H1 (cell line): ENCODE results near the gene OSBPL5. TPM values are rescaled to one million over a fixed set of nuclear protein-coding genes. Genes with fewer than 3 reads are reported as not detected.

ENCODE experiments used
- CTCF ChIA-PET: fragments of 300-600 bp; sonication (Branson Sonifier 250); formaldehyde crosslinking; loops from one replicate; lab custom pipeline; 2021; ENCODE audit not compliant: partially characterized antibody; lab: Charles Lee
- POLR2A ChIA-PET: fragments of 300-600 bp; sonication (Branson Sonifier 250); formaldehyde crosslinking; loops from one replicate; lab custom pipeline; 2021; ENCODE audit warnings: inconsistent platforms; ENCODE audit not compliant: partially characterized antibody; lab: Charles Lee
- DNase-seq, 2 experiments: peaks; one replicate each; pipeline versions ENCODE4 v3.0.0 to v3.0.0-alpha.2; 2010 to 2022; ENCODE audit warnings: low spot score in 2 of 2, low read depth in 1 of 2, mixed read lengths in 1 of 2
- FAIRE-seq: peaks from 2 replicates; lab custom pipeline; 2011; peaks lifted over from hg19 to GRCh38; lab: Jason Lieb, UNC
- H2AFZ ChIP-seq: 2 replicates; pipeline ENCODE4 v1.8.1; 2012; ENCODE audit warnings: low read length, inconsistent platforms
- H2AK5ac ChIP-seq: 2 replicates; pipeline ENCODE4 v1.6.1; 2013; ENCODE audit warnings: low read depth, low read length
- H2BK120ac ChIP-seq: replicated peaks from 2 replicates; pipeline ENCODE3; 2013; ENCODE audit warnings: low read depth, low read length, inconsistent platforms
- H2BK12ac ChIP-seq: 2 replicates; pipeline ENCODE4 v1.6.1; 2013; ENCODE audit warnings: low read depth, low read length
- H2BK15ac ChIP-seq: 2 replicates; pipeline ENCODE4 v1.6.1; 2013; ENCODE audit warnings: low read length
- H2BK20ac ChIP-seq: 2 replicates; pipeline ENCODE4 v1.6.1; 2013; ENCODE audit warnings: low read length
- H2BK5ac ChIP-seq: 2 replicates; pipeline ENCODE4 v1.6.1; 2013; ENCODE audit warnings: low read depth, low read length
- H3K14ac ChIP-seq: 2 replicates; pipeline ENCODE4 v1.6.1; 2013; ENCODE audit warnings: inconsistent platforms; ENCODE audit not compliant: insufficient read length
- H3K18ac ChIP-seq: 2 replicates; pipeline ENCODE4 v1.6.1; 2013; ENCODE audit warnings: low read length; ENCODE audit errors: extremely low read depth
- H3K23ac ChIP-seq: 2 replicates; pipeline ENCODE4 v1.6.1; 2013; ENCODE audit warnings: inconsistent platforms; ENCODE audit not compliant: insufficient read length
- H3K23me2 ChIP-seq: 2 replicates; pipeline ENCODE4 v1.6.1; 2013; ENCODE audit warnings: low read depth, low read length
- H3K27ac ChIP-seq: 2 replicates; pipeline ENCODE4 v1.6.1; 2011; ENCODE audit warnings: low read depth, low read length, inconsistent platforms
- H3K27me3 ChIP-seq, 4 experiments: replicated peaks in 1 of 4; 1 replicate in 1 of 4; 2 replicates in 3 of 4; pipeline versions ENCODE4 v1.6.1 to v1.8.1; 2011 to 2013; ENCODE audit warnings: low read length in 3 of 4, mild to moderate bottlenecking in 3 of 4, inconsistent platforms in 2 of 4, mixed read lengths in 2 of 4, moderate library complexity in 1 of 4; ENCODE audit not compliant: control insufficient read depth in 3 of 4, insufficient read depth in 3 of 4; ENCODE audit errors: extremely low read depth in 1 of 4
- H3K36me3 ChIP-seq, 4 experiments: 2 replicates each; pipeline versions ENCODE4 v1.6.1 to v1.8.1; 2011 to 2013; ENCODE audit warnings: mild to moderate bottlenecking in 4 of 4, low read length in 3 of 4, moderate library complexity in 2 of 4, control low read depth in 1 of 4, inconsistent platforms in 1 of 4; ENCODE audit not compliant: insufficient read depth in 4 of 4, control insufficient read depth in 2 of 4
- H3K4ac ChIP-seq: replicated peaks from 2 replicates; pipeline ENCODE3; 2013; ENCODE audit warnings: low read length, low read depth, mixed read lengths, inconsistent platforms; ENCODE audit not compliant: insufficient read length
- H3K4me1 ChIP-seq, 4 experiments: replicated peaks in 1 of 4; 1 replicate in 1 of 4; 2 replicates in 3 of 4; pipeline versions ENCODE4 v1.6.1 to v1.8.1; 2011 to 2013; ENCODE audit warnings: low read length in 3 of 4, inconsistent platforms in 2 of 4, mixed read lengths in 1 of 4; ENCODE audit not compliant: insufficient read depth in 4 of 4, control insufficient read depth in 3 of 4
- H3K4me2 ChIP-seq, 2 experiments: 2 replicates each; pipeline versions ENCODE4 v1.6.1 to v1.8.1; 2011 to 2013; ENCODE audit warnings: low read depth in 2 of 2, low read length in 2 of 2, control low read depth in 1 of 2, inconsistent platforms in 1 of 2, mild to moderate bottlenecking in 1 of 2; ENCODE audit not compliant: insufficient read depth in 1 of 2
- H3K4me3 ChIP-seq, 4 experiments: fragments of 200-600, 300-600 bp in 1 of 4; sonication (generic), shearing (Covaris generic), sonication (Bioruptor Twin) in 1 of 4; 2 replicates each; pipeline versions ENCODE4 v1.5.1 to v1.8.1; 2011 to 2016; ENCODE audit warnings: low read length in 4 of 4, low read depth in 3 of 4, control low read depth in 2 of 4, inconsistent platforms in 2 of 4, mild to moderate bottlenecking in 2 of 4, mixed read lengths in 1 of 4, moderate library complexity in 1 of 4; ENCODE audit not compliant: insufficient read depth in 2 of 4; ENCODE audit errors: extremely low read depth in 1 of 4
- H3K56ac ChIP-seq: replicated peaks from 2 replicates; pipeline ENCODE3; 2013; ENCODE audit warnings: low read depth, mild to moderate bottlenecking, mixed read lengths, low read length, inconsistent platforms; ENCODE audit not compliant: insufficient read length
- H3K79me1 ChIP-seq: 2 replicates; pipeline ENCODE4 v1.6.1; 2013; ENCODE audit warnings: low read depth, low read length, control low read depth
- H3K79me2 ChIP-seq, 2 experiments: 2 replicates each; pipeline versions ENCODE4 v1.6.1 to v1.8.1; 2012 to 2013; ENCODE audit warnings: low read length in 2 of 2, mild to moderate bottlenecking in 2 of 2, inconsistent platforms in 1 of 2; ENCODE audit not compliant: insufficient read depth in 2 of 2, control insufficient read depth in 1 of 2
- H3K9ac ChIP-seq, 4 experiments: replicated peaks in 1 of 4; 1 replicate in 1 of 4; 2 replicates in 3 of 4; pipeline versions ENCODE4 v1.6.1 to v1.8.1; 2011 to 2013; ENCODE audit warnings: low read depth in 3 of 4, low read length in 3 of 4, control low read depth in 2 of 4, mild to moderate bottlenecking in 2 of 4, moderate library complexity in 2 of 4, inconsistent platforms in 1 of 4; ENCODE audit errors: extremely low read depth in 1 of 4
- H3K9me3 ChIP-seq, 2 experiments: 2 replicates each; pipeline versions ENCODE4 v1.6.1 to v1.8.1; 2012 to 2013; ENCODE audit warnings: mild to moderate bottlenecking in 2 of 2, moderate library complexity in 2 of 2, control low read depth in 1 of 2, inconsistent platforms in 1 of 2, low read depth in 1 of 2, low read length in 1 of 2, mixed read lengths in 1 of 2; ENCODE audit not compliant: insufficient read depth in 2 of 2
- H4K20me1 ChIP-seq, 2 experiments: replicated peaks in 1 of 2; 2 replicates each; pipeline versions ENCODE3 to v1.8.1; 2011 to 2013; ENCODE audit warnings: inconsistent platforms in 2 of 2, low read length in 2 of 2, mild to moderate bottlenecking in 1 of 2; ENCODE audit not compliant: insufficient read depth in 2 of 2, control insufficient read depth in 1 of 2
- H4K5ac ChIP-seq: 2 replicates; pipeline ENCODE4 v1.6.1; 2013; ENCODE audit warnings: low read length, low read depth, mixed read lengths, inconsistent platforms; ENCODE audit not compliant: insufficient read length
- H4K8ac ChIP-seq: 2 replicates; pipeline ENCODE4 v1.8.0; 2013; ENCODE audit warnings: mild to moderate bottlenecking, moderate library complexity, low read length, inconsistent platforms; ENCODE audit not compliant: insufficient read depth; ENCODE audit errors: extremely low read depth
- H4K91ac ChIP-seq: replicated peaks from 2 replicates; pipeline ENCODE3; 2013; ENCODE audit warnings: low read length, mixed read lengths, inconsistent platforms; ENCODE audit not compliant: insufficient read length
- FOSL1 ChIP-seq: IDR thresholded peaks from 2 replicates; pipeline ENCODE4 v1.6.1; 2011; ENCODE audit warnings: mild to moderate bottlenecking, low read depth, low read length, moderate library complexity; ENCODE audit not compliant: insufficient read depth
- KDM1A ChIP-seq: fragments of 200-600, 300-600 bp; sonication (generic); IDR thresholded peaks from 2 replicates; pipeline ENCODE4 v1.7.1; 2016; ENCODE audit warnings: mild to moderate bottlenecking, low read length, borderline replicate concordance
- MAX ChIP-seq: IDR thresholded peaks from 2 replicates; pipeline ENCODE4 v1.6.1; 2012; ENCODE audit warnings: inconsistent platforms
- POU5F1 ChIP-seq: IDR thresholded peaks from 2 replicates; pipeline ENCODE4 v1.6.1; 2011; ENCODE audit warnings: low read depth, mild to moderate bottlenecking, low read length, moderate library complexity
- RAD21 ChIP-seq, 2 experiments: IDR thresholded peaks in 1 of 2; conservative IDR thresholded peaks in 1 of 2; 2 replicates each; pipeline ENCODE4 v1.6.1; 2011; ENCODE audit warnings: low read depth in 2 of 2, low read length in 2 of 2, improper control_type of control experiment in 1 of 2, inconsistent platforms in 1 of 2, mild to moderate bottlenecking in 1 of 2, moderate library complexity in 1 of 2
- ZNF274 ChIP-seq: IDR thresholded peaks from 2 replicates; pipeline ENCODE4 v1.7.0; 2012; ENCODE audit warnings: low read length, borderline replicate concordance; ENCODE audit errors: extremely low read depth
- WGBS, 2 experiments: shearing (Covaris generic) in 1 of 2; methylation state at CpG; one replicate each; pipeline versions ENCODE4 v1.1.6 to v1.1.7; 2013 to 2015; ENCODE audit warnings: low lambda C conversion rate in 2 of 2, mixed read lengths in 2 of 2, inconsistent platforms in 1 of 2, low coverage in 1 of 2, missing lambda C conversion rate in 1 of 2; ENCODE audit not compliant: insufficient replicate concordance in 2 of 2, insufficient coverage in 1 of 2, insufficient read length in 1 of 2; ENCODE audit errors: extremely low coverage in 1 of 2, missing lambda C conversion rate in 1 of 2; 5-methylcytosine and 5-hydroxymethylcytosine counted together
- polyA plus RNA-seq, 7 experiments: library from polyadenylated mRNA; depleted of rRNA in 3 of 7; stranded (reverse) in 5 of 7; unstranded in 2 of 7; fragments of >200 nt in 5 of 7; fragments of 200-250 nt in 2 of 7; gene quantifications; 1 replicate in 5 of 7; 2 replicates in 1 of 7; 4 replicates in 1 of 7; pipeline versions ENCODE4 v1.2.1 to v1.2.3, GENCODE V29; 2011 to 2013; ENCODE audit warnings: missing spikeins in 2 of 7, mixed read lengths in 2 of 7
- total RNA-seq: library from RNA; stranded (reverse); fragmentation: NEBNext Ultra II Directional; extraction: Animal tissue kit (Norgen Biotek cat#: 25700); gene quantifications from 2 replicates; pipeline ENCODE4 v1.2.1, GENCODE V29; 2021
- TF ChIP-seq, protein P1 (sequence below), 3 experiments: IDR thresholded peaks; 1 replicate in 2 of 3; 2 replicates in 1 of 3; pipeline versions ENCODE4 v1.5.1 to v1.6.1; 2011; ENCODE audit warnings: low read length in 3 of 3, mild to moderate bottlenecking in 3 of 3, inconsistent platforms in 2 of 3, low read depth in 1 of 3, moderate library complexity in 1 of 3; ENCODE audit not compliant: insufficient read depth in 1 of 3; ENCODE audit errors: control extremely low read depth in 1 of 3

OSBPL5 gene
- total and polyA plus RNA-seq, 2 of the 8 experiments (the other 6 are each of a cell fraction or from before 2014, with no cell fraction given): 3.4 to 9.9 TPM

GRCh38 chr11:3135481-3136440 lies 29.3 kb downstream of the OSBPL5 start:
- no peak for FAIRE-seq
- Histone ChIP-seq H3K4me2 (no peak overlapping the region), H3K14ac (no peak overlapping the region), H2BK120ac (no peak overlapping the region), H3K79me2 (no peaks in the 10 kb centered on the region), H3K79me1 (no peaks in the 10 kb centered on the region), H2BK20ac (no peak overlapping the region), H4K8ac (no peak overlapping the region), H2BK5ac (peak overlapping the region; percentile 16; the same call in 1 of the 2 replicates), H2AK5ac (peak overlapping the region; percentile 65; the same call in 1 of the 2 replicates), H3K4me1 (peaks cover 0 to 9% (median 5%) of the 10 kb centered on the region in 4 experiments; a peak in 4 of 7 replicates), H3K56ac (no peak overlapping the region), H4K91ac (no peak overlapping the region)
- no peak for DNase-seq
- 86% methylated on average over 14 of the region's 15 CpGs; no CpG with 5 or more reads in 1 of the 2 experiments for WGBS, 2 experiments
- TF ChIP-seq FOSL1 (no peak), RAD21 (IDR thresholded peaks at IDR 0.05 in 1 of 2, conservative IDR thresholded peaks at IDR 0.05 in 1 of 2; ENCODE audit: low read depth in 2 of 2, low read length in 2 of 2) (peak; percentile 46 to 68), POU5F1 (no peak), ZNF274 (no peak), KDM1A (no peak), MAX (0 out of 2 replicates have a peak, but pooled peaks have one; percentile 12)
- TF ChIP-seq, protein P1, sequence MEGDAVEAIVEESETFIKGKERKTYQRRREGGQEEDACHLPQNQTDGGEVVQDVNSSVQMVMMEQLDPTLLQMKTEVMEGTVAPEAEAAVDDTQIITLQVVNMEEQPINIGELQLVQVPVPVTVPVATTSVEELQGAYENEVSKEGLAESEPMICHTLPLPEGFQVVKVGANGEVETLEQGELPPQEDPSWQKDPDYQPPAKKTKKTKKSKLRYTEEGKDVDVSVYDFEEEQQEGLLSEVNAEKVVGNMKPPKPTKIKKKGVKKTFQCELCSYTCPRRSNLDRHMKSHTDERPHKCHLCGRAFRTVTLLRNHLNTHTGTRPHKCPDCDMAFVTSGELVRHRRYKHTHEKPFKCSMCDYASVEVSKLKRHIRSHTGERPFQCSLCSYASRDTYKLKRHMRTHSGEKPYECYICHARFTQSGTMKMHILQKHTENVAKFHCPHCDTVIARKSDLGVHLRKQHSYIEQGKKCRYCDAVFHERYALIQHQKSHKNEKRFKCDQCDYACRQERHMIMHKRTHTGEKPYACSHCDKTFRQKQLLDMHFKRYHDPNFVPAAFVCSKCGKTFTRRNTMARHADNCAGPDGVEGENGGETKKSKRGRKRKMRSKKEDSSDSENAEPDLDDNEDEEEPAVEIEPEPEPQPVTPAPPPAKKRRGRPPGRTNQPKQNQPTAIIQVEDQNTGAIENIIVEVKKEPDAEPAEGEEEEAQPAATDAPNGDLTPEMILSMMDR (IDR thresholded peaks at IDR 0.05; ENCODE audit: control extremely low read depth in 1 of 3, insufficient read depth in 1 of 3, low read depth in 1 of 3, low read length in 3 of 3): peak in 2 of 3 experiments; percentile 63 to 70; a peak in 3 of 4 replicates
- TF ChIP-seq, all 59 proteins: peak for 3
- no peaks in the 10 kb centered on the region for H3K27me3 ChIP-seq
- H3K18ac ChIP-seq: no peak overlapping the region; the same call in none of the 2 replicates
- H4K20me1 ChIP-seq: peaks cover 0 to 8% of the 10 kb centered on the region in 2 experiments
- H4K5ac ChIP-seq: no peak overlapping the region
- peak overlapping the region; percentile 21 for H3K4ac ChIP-seq
- no peaks in the 10 kb centered on the region for H3K36me3 ChIP-seq
- peaks cover 8% of the 10 kb centered on the region; the same call in 1 of the 2 replicates for H3K23me2 ChIP-seq
- H3K23ac ChIP-seq: no peak overlapping the region
- no peak overlapping the region for H3K9ac ChIP-seq
- POLR2A ChIA-PET: interaction anchor here (0.8 to 1.1 kb wide), 3 partner anchors 10 to 79 kb away, joined by 3 to 4 read pairs (median 4); no protein-coding TSS in a partner anchor
- H3K9me3 ChIP-seq: no peaks in the 10 kb centered on the region
- peak overlapping the region; percentile 46 for H2BK15ac ChIP-seq
- H2AFZ ChIP-seq: no peak overlapping the region
- H3K27ac ChIP-seq: no peak overlapping the region
- CTCF ChIA-PET: interaction anchor here (0.5 to 3.7 kb wide), 27 partner anchors 10 to 568 kb away, joined by 3 to 36 read pairs (median 5); partner anchors contain the start of gene MRGPRG
- no peak overlapping the region for H3K4me3 ChIP-seq
- no peak overlapping the region for H2BK12ac ChIP-seq
